ENCODE results near the gene COL26A1. TPM values are rescaled to one million over a fixed set of nuclear protein-coding genes. Genes with fewer than 3 reads are reported as not detected.
A peak's percentile ranks its signal among the peaks of the same experiment; 100 is the strongest.

Gene COL26A1
- total RNA-seq, 6 donors from 2014 or later: 0.20 to 1.0 (median 0.30) TPM; not detected in 2

DNA sequence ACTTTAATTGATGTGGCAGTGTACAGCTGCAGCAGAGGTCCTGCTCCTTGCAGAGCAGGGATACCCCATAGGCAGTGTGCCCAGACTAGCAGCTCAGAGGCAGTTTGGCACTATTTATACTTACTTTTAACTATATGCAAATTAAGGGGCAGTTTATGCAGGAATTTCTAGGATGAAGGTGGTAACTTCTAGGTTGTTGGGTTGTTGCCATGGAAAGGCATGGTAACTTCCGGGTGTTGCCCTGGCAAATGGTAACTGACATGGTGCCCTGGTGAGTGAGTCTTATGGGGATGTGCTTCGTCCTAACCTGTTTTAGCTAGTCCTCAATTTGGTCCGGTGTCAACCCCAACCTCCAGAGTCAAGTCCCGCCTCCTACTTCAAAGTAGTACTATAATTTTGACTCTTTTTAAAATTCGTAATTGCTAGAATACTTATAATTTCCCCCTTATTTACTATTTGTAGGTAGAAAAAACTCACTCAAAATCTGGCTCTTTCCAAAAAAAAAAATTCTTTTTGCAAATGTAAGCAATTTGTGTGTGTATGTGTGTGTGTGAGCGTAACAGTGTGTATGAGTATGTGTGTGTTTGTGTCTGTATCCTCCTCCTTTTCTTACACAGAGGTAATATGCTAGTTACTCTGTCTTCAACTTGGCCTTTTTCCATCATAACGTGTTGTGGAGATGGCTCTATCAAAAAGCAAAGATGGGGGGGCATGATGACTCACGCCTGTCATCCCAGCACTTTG, 5.9 kb downstream of the COL26A1 start:
- H3K4me3 ChIP-seq: no peak overlapping the region
- H3K36me3 ChIP-seq: no peaks in the 10 kb centered on the region
- no peak for ATAC-seq (ENCODE audit: low FRiP score in 2 of 2)
- peaks cover 3 to 9% (median 7%) of the 10 kb centered on the region in 4 donors for H3K4me1 ChIP-seq
- H3K27ac ChIP-seq: no peak overlapping the region
- H3K9me3 ChIP-seq: no peaks in the 10 kb centered on the region
- DNase-seq: no peak
- TF ChIP-seq POLR2AphosphoS5 (IDR thresholded peaks at IDR 0.05) (no peak), POLR2A (IDR thresholded peaks at IDR 0.05) (no peak), EP300 (IDR thresholded peaks at IDR 0.05) (no peak)
- TF ChIP-seq, protein P1, sequence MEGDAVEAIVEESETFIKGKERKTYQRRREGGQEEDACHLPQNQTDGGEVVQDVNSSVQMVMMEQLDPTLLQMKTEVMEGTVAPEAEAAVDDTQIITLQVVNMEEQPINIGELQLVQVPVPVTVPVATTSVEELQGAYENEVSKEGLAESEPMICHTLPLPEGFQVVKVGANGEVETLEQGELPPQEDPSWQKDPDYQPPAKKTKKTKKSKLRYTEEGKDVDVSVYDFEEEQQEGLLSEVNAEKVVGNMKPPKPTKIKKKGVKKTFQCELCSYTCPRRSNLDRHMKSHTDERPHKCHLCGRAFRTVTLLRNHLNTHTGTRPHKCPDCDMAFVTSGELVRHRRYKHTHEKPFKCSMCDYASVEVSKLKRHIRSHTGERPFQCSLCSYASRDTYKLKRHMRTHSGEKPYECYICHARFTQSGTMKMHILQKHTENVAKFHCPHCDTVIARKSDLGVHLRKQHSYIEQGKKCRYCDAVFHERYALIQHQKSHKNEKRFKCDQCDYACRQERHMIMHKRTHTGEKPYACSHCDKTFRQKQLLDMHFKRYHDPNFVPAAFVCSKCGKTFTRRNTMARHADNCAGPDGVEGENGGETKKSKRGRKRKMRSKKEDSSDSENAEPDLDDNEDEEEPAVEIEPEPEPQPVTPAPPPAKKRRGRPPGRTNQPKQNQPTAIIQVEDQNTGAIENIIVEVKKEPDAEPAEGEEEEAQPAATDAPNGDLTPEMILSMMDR (IDR thresholded peaks at IDR 0.05): no peak
- WGBS, 2 donors: 68 to 87% methylated on average over 8 of the region's 8 CpGs
- H3K27me3 ChIP-seq: peaks cover 0 to 4% (median 0%) of the 10 kb centered on the region in 4 donors

DNA sequence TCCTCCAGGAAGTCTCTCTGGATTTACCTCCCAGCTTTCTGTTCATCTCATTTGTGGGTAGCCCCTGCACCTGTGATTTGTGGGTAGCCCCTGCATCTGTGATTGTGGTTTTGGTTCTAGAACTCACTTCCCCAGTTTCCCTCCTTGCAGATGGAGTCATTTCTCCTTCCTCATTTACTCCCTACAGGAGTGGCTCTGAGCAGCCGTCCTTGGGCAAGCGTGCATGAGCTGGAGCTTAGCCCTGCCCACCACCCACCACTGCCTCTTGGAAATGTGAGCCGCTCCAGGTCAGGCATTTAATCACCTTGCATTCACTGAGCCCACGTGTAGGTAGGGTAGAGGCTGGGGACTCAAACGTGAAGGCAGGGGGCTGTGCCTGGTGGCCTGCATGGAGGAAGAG, 8.2 kb downstream of the COL26A1 start:
- Histone ChIP-seq H3K36me3 (no peaks in the 10 kb centered on the region), H3K4me3 (no peak overlapping the region), H3K9me3 (no peaks in the 10 kb centered on the region), H3K27ac (no peak overlapping the region), H3K27me3 (no peaks in the 10 kb centered on the region), H3K4me1 (peaks cover 0 to 14% (median 4%) of the 10 kb centered on the region in 4 donors)
- DNase-seq (no peak), ATAC-seq (ENCODE audit: low FRiP score in 2 of 2) (no peak)
- TF ChIP-seq POLR2A (IDR thresholded peaks at IDR 0.05): no peak
- TF ChIP-seq, protein P1 (IDR thresholded peaks at IDR 0.05): no peak
- TF ChIP-seq EP300 (IDR thresholded peaks at IDR 0.05): no peak
- no peak for TF ChIP-seq POLR2AphosphoS5 (IDR thresholded peaks at IDR 0.05)
- 29 to 61% methylated on average over 5 of the region's 5 CpGs for WGBS, 2 donors

GRCh38 chr7:101373812-101374614, 11.3 kb downstream of the COL26A1 start:
- WGBS, 2 donors: 46 to 48% methylated on average over 17 to 19 of the region's 19 CpGs
- H3K36me3 ChIP-seq: no peaks in the 10 kb centered on the region
- no peaks in the 10 kb centered on the region for H3K9me3 ChIP-seq
- no peak overlapping the region for H3K27ac ChIP-seq
- H3K27me3 ChIP-seq: no peaks in the 10 kb centered on the region
- TF ChIP-seq, protein P1 (IDR thresholded peaks at IDR 0.05): no peak
- TF ChIP-seq POLR2AphosphoS5 (IDR thresholded peaks at IDR 0.05): no peak
- TF ChIP-seq POLR2A (IDR thresholded peaks at IDR 0.05): no peak
- no peak for TF ChIP-seq EP300 (IDR thresholded peaks at IDR 0.05)
- DNase-seq (peak in 1 of 2 donors; percentile 35), ATAC-seq (ENCODE audit: low FRiP score in 2 of 2) (peak in 1 of 2 donors; percentile 51)
- H3K4me1 ChIP-seq: peaks cover 0 to 14% (median 4%) of the 10 kb centered on the region in 4 donors
- H3K4me3 ChIP-seq: peak overlapping the region in 1 of 4 donors; percentile 1

GRCh38 chr7:101374990-101375389, 12.3 kb downstream of the COL26A1 start:
- no peak for DNase-seq
- no peak overlapping the region for H3K4me3 ChIP-seq
- WGBS, 2 donors: 91 to 98% methylated on average over 3 of the region's 3 CpGs
- H3K9me3 ChIP-seq: no peaks in the 10 kb centered on the region
- no peak for ATAC-seq (ENCODE audit: low FRiP score in 2 of 2)
- no peaks in the 10 kb centered on the region for H3K36me3 ChIP-seq
- H3K4me1 ChIP-seq: peaks cover 0 to 14% (median 4%) of the 10 kb centered on the region in 4 donors
- H3K27ac ChIP-seq: no peak overlapping the region
- no peak for TF ChIP-seq EP300 (IDR thresholded peaks at IDR 0.05)
- TF ChIP-seq POLR2A (IDR thresholded peaks at IDR 0.05): no peak
- TF ChIP-seq, protein P1 (IDR thresholded peaks at IDR 0.05): no peak
- no peak for TF ChIP-seq POLR2AphosphoS5 (IDR thresholded peaks at IDR 0.05)
- no peaks in the 10 kb centered on the region for H3K27me3 ChIP-seq
